Activated CD4-positive, alpha-beta T cell treated with anti-CD3 and anti-CD28 coated beads for 36 hours (primary cell): ENCODE results near the gene HCK. TPM values are rescaled to one million over a fixed set of nuclear protein-coding genes. Genes with fewer than 3 reads are reported as not detected.

Experiments
- ATAC-seq: fragments of 200-7000 bp; cut with Tn5 transposase; one replicate; pipeline ENCODE4 v1.10.0; 2021; ENCODE audit warnings: mild to moderate bottlenecking, moderate library complexity
- CTCF ChIA-PET: fragments of 350-600 bp; sonication (Branson Sonifier 250); formaldehyde crosslinking; loops from one replicate; lab custom pipeline; 2021; ENCODE audit warnings: antibody characterized with exemption; lab: Charles Lee
- POLR2A ChIA-PET: fragments of 350-600 bp; sonication (Branson Sonifier 250); formaldehyde crosslinking; loops from one replicate; lab custom pipeline; 2021; ENCODE audit warnings: antibody characterized with exemption, inconsistent platforms; lab: Charles Lee
- DNase-seq: peaks from one replicate; pipeline ENCODE4 v3.0.0-alpha.2; 2020
- H3K27ac Mint-ChIP-seq: one replicate; pipeline ENCODE4 v1.8.0; 2021; ENCODE audit warnings: mixed read lengths
- H3K27me3 Mint-ChIP-seq: one replicate; pipeline ENCODE4 v1.8.0; 2021; ENCODE audit warnings: mixed read lengths
- H3K36me3 Mint-ChIP-seq: one replicate; pipeline ENCODE4 v1.8.0; 2021; ENCODE audit warnings: low read depth, mixed read lengths
- H3K4me1 Mint-ChIP-seq: one replicate; pipeline ENCODE4 v1.8.0; 2021; ENCODE audit warnings: mixed read lengths
- H3K4me3 Mint-ChIP-seq: one replicate; pipeline ENCODE4 v1.8.0; 2021; ENCODE audit warnings: mild to moderate bottlenecking, moderate library complexity, mixed read lengths
- H3K9me3 Mint-ChIP-seq: one replicate; pipeline ENCODE4 v1.8.0; 2021; ENCODE audit warnings: low read depth, mixed read lengths
- intact Hi-C, 2 experiments: fragments of 100-400 bp; cut with DNase I in 1 of 2; cut with micrococcal nuclease in 1 of 2; formaldehyde crosslinking; loops; one replicate each; pipeline versions ENCODE4 v1.14.2 to v1.15.1; 2022 to 2024; cut with DNase I, micrococcal nuclease
- total RNA-seq, 2 experiments: library from RNA; stranded (reverse); gene quantifications; one replicate each; pipeline ENCODE4 v1.2.3, GENCODE V29; 2021

HCK gene
- total RNA-seq, 2 experiments from 2014 or later: not detected

- H3K4me3 Mint-ChIP-seq: no peak overlapping the region
- peaks cover 44% of the 10 kb centered on the region for H3K27me3 Mint-ChIP-seq
- CTCF ChIA-PET: interaction anchor here (2.1 kb wide), 1 partner anchor 14 kb away, joined by 5 read pairs; no protein-coding TSS in a partner anchor
- H3K27ac Mint-ChIP-seq: no peak overlapping the region
- no peak for ATAC-seq
- no peaks in the 10 kb centered on the region for H3K4me1 Mint-ChIP-seq
- no peak for DNase-seq
- POLR2A ChIA-PET: no interaction called here
- no peaks in the 10 kb centered on the region for H3K9me3 Mint-ChIP-seq
- no peaks in the 10 kb centered on the region for H3K36me3 Mint-ChIP-seq
- intact Hi-C loops: no loop called here
These were observed 6.0 kb upstream of the HCK start for GRCh38 chr20:32045999-32046398.

GRCh38 chr20:32050324-32050841 lies 1.7 kb upstream of the HCK start:
- Mint-ChIP-seq H3K4me3 (no peak overlapping the region), H3K27me3 (peaks cover 53% of the 10 kb centered on the region), H3K36me3 (no peaks in the 10 kb centered on the region), H3K27ac (no peak overlapping the region), H3K9me3 (no peaks in the 10 kb centered on the region), H3K4me1 (peaks cover 13% of the 10 kb centered on the region)
- ATAC-seq (no peak), DNase-seq (no peak)
- POLR2A ChIA-PET: no interaction called here
- intact Hi-C loops: no loop called here
- CTCF ChIA-PET: no interaction called here

- DNase-seq (peak; percentile 12), ATAC-seq (no peak)
- intact Hi-C loops: no loop called here
- Mint-ChIP-seq H3K4me1 (peaks cover 13% of the 10 kb centered on the region), H3K36me3 (no peaks in the 10 kb centered on the region), H3K27me3 (peaks cover 52% of the 10 kb centered on the region), H3K4me3 (no peak overlapping the region), H3K27ac (no peak overlapping the region), H3K9me3 (no peaks in the 10 kb centered on the region)
- ChIA-PET POLR2A (no interaction called here), CTCF (no interaction called here)
These were observed 1.0 kb upstream of the HCK start for GRCh38 chr20:32050851-32051556.

- Mint-ChIP-seq H3K4me1 (peaks cover 13% of the 10 kb centered on the region), H3K4me3 (peak overlapping the region; percentile 59), H3K9me3 (no peaks in the 10 kb centered on the region), H3K27me3 (peaks cover 48% of the 10 kb centered on the region), H3K36me3 (no peaks in the 10 kb centered on the region), H3K27ac (no peak overlapping the region)
- ChIA-PET POLR2A (no interaction called here), CTCF (interaction anchor here (1.4 kb wide), 1 partner anchor 228 kb away, joined by 4 read pairs; no protein-coding TSS in a partner anchor)
- ATAC-seq (no peak), DNase-seq (no peak)
- intact Hi-C loops: no loop called here
These were observed 337 bp upstream of the HCK start for GRCh38 chr20:32051720-32052089.

- H3K27me3 Mint-ChIP-seq: peaks cover 46% of the 10 kb centered on the region
These were observed 828 bp downstream of the HCK start for GRCh38 chr20:32052778-32053362.

GRCh38 chr20:32053648-32054047 lies 1.6 kb downstream of the HCK start:
- Mint-ChIP-seq H3K36me3 (no peaks in the 10 kb centered on the region), H3K9me3 (no peaks in the 10 kb centered on the region), H3K27ac (no peak overlapping the region), H3K4me1 (peaks cover 13% of the 10 kb centered on the region), H3K27me3 (peaks cover 46% of the 10 kb centered on the region), H3K4me3 (no peak overlapping the region)
- intact Hi-C loops: no loop called here
- CTCF ChIA-PET: interaction anchor here (0.6 to 0.9 kb wide), 3 partner anchors 24 to 598 kb away, joined by 3 to 5 read pairs (median 3); no protein-coding TSS in a partner anchor
- DNase-seq: no peak
- ATAC-seq: no peak
- POLR2A ChIA-PET: no interaction called here

More at GRCh38 chr20:32052778-32053362, 828 bp downstream of the HCK start:
- Mint-ChIP-seq H3K4me1 (peaks cover 13% of the 10 kb centered on the region), H3K36me3 (no peaks in the 10 kb centered on the region), H3K9me3 (no peaks in the 10 kb centered on the region), H3K4me3 (no peak overlapping the region), H3K27ac (no peak overlapping the region)
- DNase-seq (no peak), ATAC-seq (no peak)
- ChIA-PET CTCF (interaction anchor here (0.6 to 1.4 kb wide), 3 partner anchors 23 to 454 kb away, joined by 3 to 5 read pairs (median 4); no protein-coding TSS in a partner anchor), POLR2A (interaction anchor here (0.8 kb wide), 1 partner anchor 147 kb away, joined by 3 read pairs; no protein-coding TSS in a partner anchor)
- intact Hi-C loops: no loop called here

GRCh38 chr20:32056708-32057483 lies 4.9 kb downstream of the HCK start:
- no peaks in the 10 kb centered on the region for H3K36me3 Mint-ChIP-seq
- no peak for DNase-seq
- POLR2A ChIA-PET: no interaction called here
- ATAC-seq: no peak
- H3K27ac Mint-ChIP-seq: no peak overlapping the region
- peaks cover 5% of the 10 kb centered on the region for H3K4me1 Mint-ChIP-seq
- H3K9me3 Mint-ChIP-seq: no peaks in the 10 kb centered on the region
- H3K4me3 Mint-ChIP-seq: no peak overlapping the region
- intact Hi-C loops: no loop called here
- CTCF ChIA-PET: no interaction called here
- peaks cover 28% of the 10 kb centered on the region for H3K27me3 Mint-ChIP-seq

- intact Hi-C loops: no loop called here
- no peak overlapping the region for H3K4me3 Mint-ChIP-seq
These were observed 5.7 kb downstream of the HCK start for GRCh38 chr20:32057656-32058184.

GRCh38 chr20:32059189-32059588 lies 7.1 kb downstream of the HCK start:
- no peaks in the 10 kb centered on the region for H3K9me3 Mint-ChIP-seq
- peaks cover 7% of the 10 kb centered on the region for H3K4me1 Mint-ChIP-seq
- H3K27me3 Mint-ChIP-seq: peaks cover 24% of the 10 kb centered on the region
- intact Hi-C loops: no loop called here
- no peak overlapping the region for H3K4me3 Mint-ChIP-seq
- CTCF ChIA-PET: interaction anchor here (0.5 to 0.6 kb wide), 2 partner anchors 31 to 586 kb away, joined by 3 read pairs; no protein-coding TSS in a partner anchor
- DNase-seq (no peak), ATAC-seq (no peak)
- no peaks in the 10 kb centered on the region for H3K36me3 Mint-ChIP-seq
- POLR2A ChIA-PET: no interaction called here
- H3K27ac Mint-ChIP-seq: no peak overlapping the region

More at GRCh38 chr20:32057656-32058184, 5.7 kb downstream of the HCK start:
- ChIA-PET CTCF (no interaction called here), POLR2A (no interaction called here)
- no peaks in the 10 kb centered on the region for H3K36me3 Mint-ChIP-seq
- peaks cover 29% of the 10 kb centered on the region for H3K27me3 Mint-ChIP-seq
- no peak overlapping the region for H3K27ac Mint-ChIP-seq
- no peaks in the 10 kb centered on the region for H3K9me3 Mint-ChIP-seq
- DNase-seq (no peak), ATAC-seq (no peak)
- H3K4me1 Mint-ChIP-seq: peaks cover 7% of the 10 kb centered on the region

GRCh38 chr20:32062776-32063170 lies 10.7 kb downstream of the HCK start:
- ATAC-seq (no peak), DNase-seq (peak; percentile 26)
- H3K9me3 Mint-ChIP-seq: no peaks in the 10 kb centered on the region
- CTCF ChIA-PET: interaction anchor here (1.2 kb wide), 1 partner anchor 31 kb away, joined by 6 read pairs; no protein-coding TSS in a partner anchor
- no peak overlapping the region for H3K27ac Mint-ChIP-seq
- intact Hi-C loops: no loop called here
- POLR2A ChIA-PET: no interaction called here
- H3K4me1 Mint-ChIP-seq: peaks cover 7% of the 10 kb centered on the region
- H3K36me3 Mint-ChIP-seq: no peaks in the 10 kb centered on the region
- peaks cover 23% of the 10 kb centered on the region for H3K27me3 Mint-ChIP-seq
- no peak overlapping the region for H3K4me3 Mint-ChIP-seq

- intact Hi-C loops: no loop called here
- H3K27me3 Mint-ChIP-seq: peaks cover 22% of the 10 kb centered on the region
- H3K4me1 Mint-ChIP-seq: peaks cover 7% of the 10 kb centered on the region
- ChIA-PET POLR2A (no interaction called here), CTCF (interaction anchor here (1.4 to 1.7 kb wide), 2 partner anchors 12 to 33 kb away, joined by 3 to 6 read pairs; no protein-coding TSS in a partner anchor)
- no peak overlapping the region for H3K27ac Mint-ChIP-seq
- H3K4me3 Mint-ChIP-seq: no peak overlapping the region
- H3K9me3 Mint-ChIP-seq: no peaks in the 10 kb centered on the region
- H3K36me3 Mint-ChIP-seq: no peaks in the 10 kb centered on the region
- ATAC-seq (no peak), DNase-seq (no peak)
These were observed 11.7 kb downstream of the HCK start for GRCh38 chr20:32063695-32064094.
